GM12865 (cell line): ENCODE results near the gene SLC5A9.

Experiments
- DNase-seq: peaks from one replicate; pipeline ENCODE4 v3.0.0; 2010; ENCODE audit warnings: low read depth
- H3K4me3 ChIP-seq: 2 replicates; pipeline ENCODE4 v1.5.1; 2011; ENCODE audit warnings: mild to moderate bottlenecking, low read depth, low read length, control low read depth
- CTCF ChIP-seq: IDR thresholded peaks from 2 replicates; pipeline ENCODE4 v1.5.1; 2011; ENCODE audit warnings: low read length, control low read depth, low read depth, inconsistent platforms; ENCODE audit not compliant: insufficient read depth; ENCODE audit errors: missing control alignments

SLC5A9 gene

DNA sequence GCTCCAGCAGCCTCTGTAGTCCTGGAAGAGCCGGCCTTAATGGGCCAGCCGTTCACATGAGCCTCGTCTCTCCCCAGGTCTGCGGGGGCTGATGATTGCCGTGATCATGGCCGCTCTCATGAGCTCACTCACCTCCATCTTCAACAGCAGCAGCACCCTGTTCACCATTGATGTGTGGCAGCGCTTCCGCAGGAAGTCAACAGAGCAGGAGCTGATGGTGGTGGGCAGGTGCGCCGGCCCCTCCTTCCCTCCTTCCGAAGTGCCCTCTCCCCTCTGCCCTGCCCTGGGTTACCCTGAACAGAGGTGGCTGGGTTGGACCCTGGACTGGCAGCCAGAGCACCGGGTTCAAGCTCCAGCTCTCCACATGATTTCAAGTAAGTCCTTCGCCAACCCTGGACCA is 13.1 kb downstream of the SLC5A9 start:
- H3K4me3 ChIP-seq: no peak overlapping the region
- no peak for TF ChIP-seq CTCF
- DNase-seq: no peak

- no peak overlapping the region for H3K4me3 ChIP-seq
- DNase-seq: peak; percentile 35
- TF ChIP-seq CTCF: peak; percentile 58
Observed at GRCh38 chr1:48236716-48237470, 14.4 kb downstream of the SLC5A9 start.

GRCh38 chr1:48242141-48242736 is 19.7 kb downstream of the SLC5A9 start:
- no peak for TF ChIP-seq CTCF
- no peak overlapping the region for H3K4me3 ChIP-seq
- no peak for DNase-seq

DNA sequence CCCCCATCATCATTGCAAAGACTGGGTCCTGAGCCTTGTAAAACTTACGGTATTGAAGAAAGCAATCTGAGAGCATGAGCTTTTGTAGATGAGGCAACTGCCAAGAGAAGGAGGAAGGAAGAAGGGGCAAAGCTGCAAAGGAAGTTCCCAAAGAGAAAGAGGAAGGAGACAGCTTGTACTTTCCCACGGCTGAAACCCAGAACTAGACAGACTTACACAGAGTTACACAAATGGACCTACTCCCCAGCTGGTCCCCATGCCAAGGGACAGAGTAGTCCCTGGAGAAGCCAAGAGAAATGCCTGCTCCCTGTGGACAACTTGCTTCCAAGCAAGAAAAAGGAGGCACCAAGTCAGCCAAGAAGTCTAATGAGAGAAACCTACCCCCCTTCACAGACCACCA is 22.6 kb downstream of the SLC5A9 start:
- no peak for DNase-seq

GRCh38 chr1:48246727-48247126 is 24.2 kb downstream of the SLC5A9 start:
- TF ChIP-seq CTCF: no peak
- no peak for DNase-seq
- H3K4me3 ChIP-seq: no peak overlapping the region

More for the DNA sequence above, 22.6 kb downstream of the SLC5A9 start:
- H3K4me3 ChIP-seq: no peak overlapping the region
- no peak for TF ChIP-seq CTCF

- no peak overlapping the region for H3K4me3 ChIP-seq
- TF ChIP-seq CTCF: no peak
- DNase-seq: no peak
Observed at GRCh38 chr1:48248356-48248755, 25.8 kb downstream of the SLC5A9 start.
